GM18526 (cell line): ENCODE measurements around the gene SP2.

Experiments
- POLR2A ChIP-seq: IDR thresholded peaks from 3 replicates; pipeline ENCODE4 v1.6.1; 2011; ENCODE audit not compliant: insufficient read length; ENCODE audit errors: extremely low read depth

SP2 gene

GRCh38 chr17:47895856-47896671 is at the start of gene SP2:
SP2 (plus strand) TSS chr17:47896236; CDS start chr17:47896287, 51 bp downstream.
- peak; percentile 74 for TF ChIP-seq POLR2A

DNA sequence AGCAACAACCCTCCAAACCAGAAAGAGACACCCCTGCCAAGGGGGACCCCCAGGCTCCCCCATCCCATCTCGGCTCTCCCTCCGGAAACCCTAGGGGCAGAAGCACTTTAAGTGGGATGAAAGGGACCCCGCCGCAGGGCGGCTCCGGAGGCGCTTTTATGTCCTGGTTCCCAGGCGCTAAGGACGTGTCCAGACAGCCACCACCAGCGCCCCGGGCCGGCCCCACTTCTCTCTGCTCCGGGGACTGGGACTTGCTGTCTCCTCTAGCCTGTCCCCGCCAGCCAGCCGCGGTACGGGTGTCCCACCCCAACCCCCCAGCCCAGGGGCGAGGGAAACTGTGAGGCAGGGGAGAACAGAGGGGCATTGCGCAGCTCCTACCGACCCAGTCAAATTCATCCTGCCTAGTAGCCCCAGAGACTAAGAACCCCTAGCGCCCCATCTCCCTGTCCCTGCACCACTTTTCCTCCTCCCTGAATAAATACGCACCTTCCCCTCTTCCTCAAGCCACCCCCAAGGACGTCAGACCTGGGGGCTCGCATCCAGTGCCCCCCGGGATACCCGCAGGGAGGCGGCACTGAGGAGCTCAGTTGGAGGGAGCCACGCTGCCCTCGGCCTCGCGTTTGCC is 49.2 kb upstream of the SP2 start:
- TF ChIP-seq POLR2A = no peak

- no peak for TF ChIP-seq POLR2A
These were observed 48.5 kb upstream of the SP2 start for GRCh38 chr17:47847341-47848197.

DNA sequence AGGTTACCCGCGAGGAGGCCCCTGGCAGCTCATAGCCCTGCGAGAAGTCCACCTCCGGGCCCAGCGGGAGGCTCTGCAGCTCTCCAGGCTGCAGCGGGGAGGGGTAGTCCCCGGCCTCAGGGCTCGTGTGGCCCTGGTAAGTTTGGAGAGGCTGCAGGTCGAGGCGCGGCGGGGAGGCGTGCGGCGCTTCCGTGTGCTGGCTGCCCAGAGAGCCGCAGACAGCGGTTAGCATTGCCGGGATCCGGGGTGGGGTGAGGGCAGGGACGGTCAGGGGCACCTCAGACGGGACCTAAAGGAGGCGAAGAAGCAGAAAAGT is 47.9 kb upstream of the SP2 start:
- TF ChIP-seq POLR2A = no peak

- TF ChIP-seq POLR2A = no peak
These were observed 45.7 kb upstream of the SP2 start for GRCh38 chr17:47850373-47850691.

GRCh38 chr17:47850692-47851573 is 45.1 kb upstream of the SP2 start, which contains the start of gene SP6:
SP6 (minus strand) TSS chr17:47851163; CDS start chr17:47848429, 2,734 bp downstream.
- no peak for TF ChIP-seq POLR2A

- TF ChIP-seq POLR2A = no peak
These were observed 44.3 kb upstream of the SP2 start for GRCh38 chr17:47851764-47852112.

- TF ChIP-seq POLR2A = no peak
These were observed 43.7 kb upstream of the SP2 start for GRCh38 chr17:47852113-47852949.

- no peak for TF ChIP-seq POLR2A
These were observed 42.4 kb upstream of the SP2 start for GRCh38 chr17:47853616-47854015.

- TF ChIP-seq POLR2A = no peak
These were observed 40.3 kb upstream of the SP2 start for GRCh38 chr17:47855737-47856136.

DNA sequence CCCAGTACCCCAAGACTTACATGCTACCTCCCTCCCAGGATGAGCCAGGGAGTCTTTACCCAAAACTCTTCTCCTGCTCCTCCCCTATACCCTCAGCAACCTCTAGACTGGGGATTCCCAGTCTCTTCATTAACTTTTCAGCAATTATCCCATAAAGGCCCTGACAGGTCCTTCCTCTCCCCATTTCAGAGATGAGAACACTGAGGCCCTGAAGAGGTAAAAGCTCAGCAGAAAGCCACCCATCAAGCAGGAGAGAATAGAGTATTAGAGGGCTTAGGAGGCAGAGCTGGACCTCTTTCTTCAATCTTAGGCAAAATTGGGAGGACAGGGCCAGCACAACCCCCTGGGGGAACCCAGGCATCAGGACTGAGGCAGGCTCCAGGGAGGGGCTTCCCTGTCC is 39.2 kb upstream of the SP2 start:
- no peak for TF ChIP-seq POLR2A

DNA sequence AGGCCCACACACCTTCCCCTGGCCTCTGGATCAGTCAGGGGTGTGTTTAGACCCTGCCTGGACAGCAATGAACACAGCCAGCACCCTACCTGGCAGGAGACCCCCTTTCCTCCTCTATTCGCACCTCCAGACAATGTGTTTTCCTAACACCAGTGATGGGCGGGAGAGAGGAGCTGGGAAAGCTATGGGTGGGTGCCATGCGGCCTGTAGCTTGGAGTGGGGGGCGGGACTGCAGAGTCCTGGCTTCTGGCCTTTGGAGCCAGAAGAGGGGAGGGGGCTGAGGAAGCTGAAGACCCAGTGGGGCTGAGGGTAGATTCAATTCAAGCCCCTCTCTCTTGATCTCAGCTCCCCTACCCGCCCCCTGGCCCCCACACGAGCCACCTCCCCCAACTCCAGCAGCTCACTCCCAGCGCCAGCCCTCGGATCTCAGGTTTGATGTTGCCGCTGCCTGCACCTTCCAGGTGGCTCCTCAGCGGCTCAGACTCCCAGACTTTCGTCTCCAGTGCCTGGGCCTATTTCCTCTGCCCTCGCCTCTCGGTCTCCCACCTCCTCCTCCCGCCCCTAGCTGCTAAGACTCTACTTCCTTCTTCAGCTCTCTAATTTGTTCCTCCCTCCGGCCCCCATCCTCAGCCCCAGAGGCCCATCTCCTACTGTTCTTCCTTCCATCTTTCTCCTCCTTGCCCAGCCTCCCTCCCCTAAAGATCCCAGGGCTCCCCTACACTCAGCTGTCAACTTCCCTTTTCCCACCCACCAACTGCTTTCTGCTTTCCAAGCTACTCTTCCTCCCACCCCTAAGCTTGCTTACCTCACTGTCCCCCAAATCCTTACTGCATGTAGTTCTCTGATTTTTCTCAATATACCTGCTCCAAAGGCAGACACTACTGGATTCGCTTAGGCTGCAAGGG is 38.2 kb upstream of the SP2 start:
- no peak for TF ChIP-seq POLR2A

- TF ChIP-seq POLR2A = no peak
These were observed 35.6 kb upstream of the SP2 start for GRCh38 chr17:47860386-47860785.
